Cerebellar nuclear complex (tissue), 1 donor: ENCODE measurements around the gene ELL3.
"Not testable (repeated sequence)": the region's sequence is repeated elsewhere in the genome, so short reads cannot be mapped to it uniquely, and the experiment has no call there.

ENCODE experiments used
- DNase-seq, 2 experiments: peaks; one replicate each; lab custom pipeline; 2025; lab: John Stamatoyannopoulos, UW

ELL3 gene

GRCh38 chr15:43791993-43792760 lies 15.4 kb upstream of the ELL3 start, which contains the start of gene SERF2:
TSS of gene SERF2 (plus strand) at chr15:43792320. CDS start at chr15:43792377, 57 bp downstream.
- peak; percentile 97 to 99 for DNase-seq

- no peak for DNase-seq
Observed at GRCh38 chr15:43789409-43789808, 12.6 kb upstream of the ELL3 start.

GRCh38 chr15:43779016-43779415 lies 2.2 kb upstream of the ELL3 start:
- no peak for DNase-seq

GRCh38 chr15:43777267-43777914 lies 625 bp upstream of the ELL3 start:
- DNase-seq, result peak in 1 of 2 experiments; percentile 12

GRCh38 chr15:43776101-43776717 lies 557 bp downstream of the ELL3 start:
- DNase-seq, result no peak

GRCh38 chr15:43775411-43775965 lies 1.3 kb downstream of the ELL3 start:
- peak in 1 of 2 experiments; percentile 34 for DNase-seq

- no peak for DNase-seq
Observed at GRCh38 chr15:43774062-43774461, 2.7 kb downstream of the ELL3 start.

- no peak for DNase-seq
Observed at GRCh38 chr15:43772624-43773023, 4.1 kb downstream of the ELL3 start.

GRCh38 chr15:43771816-43772215 lies 5.0 kb downstream of the ELL3 start:
- DNase-seq, result no peak

- peak in 1 of 2 experiments; percentile 27 for DNase-seq
Observed at GRCh38 chr15:43769584-43770228, 7.1 kb downstream of the ELL3 start.

GRCh38 chr15:43763819-43764446 lies 12.8 kb downstream of the ELL3 start:
- no peak for DNase-seq

GRCh38 chr15:43762824-43763223 lies 13.9 kb downstream of the ELL3 start:
- DNase-seq, result no peak

- DNase-seq, result no peak
Observed at GRCh38 chr15:43751885-43752284, 24.9 kb downstream of the ELL3 start.

- DNase-seq, result no peak
Observed at GRCh38 chr15:43749690-43750345, 26.9 kb downstream of the ELL3 start.

- DNase-seq, result no peak
Observed at GRCh38 chr15:43748376-43748775, 28.4 kb downstream of the ELL3 start.

- DNase-seq, result not testable (repeated sequence)
Observed at GRCh38 chr15:43746903-43747309, 29.9 kb downstream of the ELL3 start.

GRCh38 chr15:43746245-43746902 lies 30.4 kb downstream of the ELL3 start, which contains the start of gene PDIA3:
TSS of gene PDIA3 (plus strand) at chr15:43746438. CDS start at chr15:43746540, 102 bp downstream.
- DNase-seq, result peak; percentile 18 to 69

GRCh38 chr15:43735416-43735815 lies 41.4 kb downstream of the ELL3 start:
- no peak for DNase-seq

GRCh38 chr15:43728053-43728725 lies 48.6 kb downstream of the ELL3 start:
- DNase-seq, result not testable (repeated sequence)

- DNase-seq, result not testable (repeated sequence)
Observed at GRCh38 chr15:43726306-43726705, 50.5 kb downstream of the ELL3 start.
